ENCODE measurements around the gene IFRD1. TPM values are rescaled to one million over a fixed set of nuclear protein-coding genes. Genes with fewer than 3 reads are reported as not detected.

Gene IFRD1
- total RNA-seq, 2 donors from 2014 or later, result 54.3 to 57.6 TPM

GRCh38 chr7:112419543-112420130 is 30.6 kb upstream of the IFRD1 start:
- WGBS, 2 experiments (ENCODE audit: insufficient coverage in 1 of 2, insufficient read length in 1 of 2), result 91 to 94% methylated on average over 2 to 4 of the region's 4 CpGs
- Mint-ChIP-seq H3K4me3 (no peak overlapping the region), H3K9me3 (peaks cover 17% of the 10 kb centered on the region), H3K27ac (no peak overlapping the region), H3K4me1 (peaks cover 27% of the 10 kb centered on the region), H3K27me3 (ENCODE audit: insufficient read depth) (no peaks in the 10 kb centered on the region), H3K36me3 (ENCODE audit: low read depth) (no peaks in the 10 kb centered on the region)
- Histone ChIP-seq H3K9ac (ENCODE audit: extremely low read depth, low read length, poor library complexity, severe bottlenecking) (no peak overlapping the region), H3K9me3 (ENCODE audit: control insufficient read depth, low read length) (no peaks in the 10 kb centered on the region), H3K27me3 (ENCODE audit: control insufficient read depth, insufficient read depth, low read length, poor library complexity, severe bottlenecking) (no peaks in the 10 kb centered on the region), H3K36me3 (ENCODE audit: control insufficient read depth, insufficient read depth, low read length) (no peaks in the 10 kb centered on the region), H3K27ac (ENCODE audit: low read depth, low read length) (peak overlapping the region; percentile 81), H3K4me3 (ENCODE audit: low read length) (no peak overlapping the region), H3K4me1 (ENCODE audit: control insufficient read depth, insufficient read depth, low read length) (peaks cover 9% of the 10 kb centered on the region)
- DNase-seq, result no peak
- TF ChIP-seq, protein P1, sequence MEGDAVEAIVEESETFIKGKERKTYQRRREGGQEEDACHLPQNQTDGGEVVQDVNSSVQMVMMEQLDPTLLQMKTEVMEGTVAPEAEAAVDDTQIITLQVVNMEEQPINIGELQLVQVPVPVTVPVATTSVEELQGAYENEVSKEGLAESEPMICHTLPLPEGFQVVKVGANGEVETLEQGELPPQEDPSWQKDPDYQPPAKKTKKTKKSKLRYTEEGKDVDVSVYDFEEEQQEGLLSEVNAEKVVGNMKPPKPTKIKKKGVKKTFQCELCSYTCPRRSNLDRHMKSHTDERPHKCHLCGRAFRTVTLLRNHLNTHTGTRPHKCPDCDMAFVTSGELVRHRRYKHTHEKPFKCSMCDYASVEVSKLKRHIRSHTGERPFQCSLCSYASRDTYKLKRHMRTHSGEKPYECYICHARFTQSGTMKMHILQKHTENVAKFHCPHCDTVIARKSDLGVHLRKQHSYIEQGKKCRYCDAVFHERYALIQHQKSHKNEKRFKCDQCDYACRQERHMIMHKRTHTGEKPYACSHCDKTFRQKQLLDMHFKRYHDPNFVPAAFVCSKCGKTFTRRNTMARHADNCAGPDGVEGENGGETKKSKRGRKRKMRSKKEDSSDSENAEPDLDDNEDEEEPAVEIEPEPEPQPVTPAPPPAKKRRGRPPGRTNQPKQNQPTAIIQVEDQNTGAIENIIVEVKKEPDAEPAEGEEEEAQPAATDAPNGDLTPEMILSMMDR (conservative IDR thresholded peaks at IDR 0.05), result no peak

GRCh38 chr7:112420236-112420861 is 29.9 kb upstream of the IFRD1 start:
- H3K27me3 ChIP-seq (ENCODE audit: control insufficient read depth, insufficient read depth, low read length, poor library complexity, severe bottlenecking), result no peaks in the 10 kb centered on the region
- H3K9ac ChIP-seq (ENCODE audit: extremely low read depth, low read length, poor library complexity, severe bottlenecking), result no peak overlapping the region
- H3K4me3 ChIP-seq (ENCODE audit: low read length), result no peak overlapping the region
- TF ChIP-seq, protein P1 (conservative IDR thresholded peaks at IDR 0.05), result no peak
- DNase-seq, result no peak
- H3K9me3 ChIP-seq (ENCODE audit: control insufficient read depth, low read length), result no peaks in the 10 kb centered on the region
- peaks cover 30% of the 10 kb centered on the region for H3K4me1 Mint-ChIP-seq
- H3K36me3 Mint-ChIP-seq (ENCODE audit: low read depth), result no peaks in the 10 kb centered on the region
- no peaks in the 10 kb centered on the region for H3K36me3 ChIP-seq (ENCODE audit: control insufficient read depth, insufficient read depth, low read length)
- H3K27me3 Mint-ChIP-seq (ENCODE audit: insufficient read depth), result no peaks in the 10 kb centered on the region
- H3K4me1 ChIP-seq (ENCODE audit: control insufficient read depth, insufficient read depth, low read length), result peaks cover 9% of the 10 kb centered on the region
- H3K9me3 Mint-ChIP-seq, result peaks cover 17% of the 10 kb centered on the region
- H3K27ac ChIP-seq (ENCODE audit: low read depth, low read length), result peak overlapping the region; percentile 98
- WGBS, 2 experiments (ENCODE audit: insufficient coverage in 1 of 2, insufficient read length in 1 of 2), result 60 to 86% methylated on average over 8 to 9 of the region's 9 CpGs
- H3K27ac Mint-ChIP-seq, result no peak overlapping the region
- no peak overlapping the region for H3K4me3 Mint-ChIP-seq

GRCh38 chr7:112421666-112422486 is 28.4 kb upstream of the IFRD1 start:
- Histone ChIP-seq H3K27me3 (ENCODE audit: control insufficient read depth, insufficient read depth, low read length, poor library complexity, severe bottlenecking) (no peaks in the 10 kb centered on the region), H3K27ac (ENCODE audit: low read depth, low read length) (peak overlapping the region; percentile 49), H3K9me3 (ENCODE audit: control insufficient read depth, low read length) (no peaks in the 10 kb centered on the region), H3K36me3 (ENCODE audit: control insufficient read depth, insufficient read depth, low read length) (no peaks in the 10 kb centered on the region), H3K9ac (ENCODE audit: extremely low read depth, low read length, poor library complexity, severe bottlenecking) (no peak overlapping the region), H3K4me3 (ENCODE audit: low read length) (no peak overlapping the region), H3K4me1 (ENCODE audit: control insufficient read depth, insufficient read depth, low read length) (peaks cover 9% of the 10 kb centered on the region)
- Mint-ChIP-seq H3K27ac (peak overlapping the region; percentile 88), H3K27me3 (ENCODE audit: insufficient read depth) (no peaks in the 10 kb centered on the region), H3K36me3 (ENCODE audit: low read depth) (no peaks in the 10 kb centered on the region), H3K9me3 (peaks cover 17% of the 10 kb centered on the region), H3K4me1 (peaks cover 39% of the 10 kb centered on the region), H3K4me3 (no peak overlapping the region)
- TF ChIP-seq, protein P1 (conservative IDR thresholded peaks at IDR 0.05), result peak; percentile 30
- peak; percentile 66 for DNase-seq
- WGBS, 2 experiments (ENCODE audit: insufficient coverage in 1 of 2, insufficient read length in 1 of 2), result 75 to 81% methylated on average over 8 to 9 of the region's 9 CpGs

Data from endodermal cell (in vitro differentiated cells).